Measurements from ENCODE around the gene SKA2. TPM values are rescaled to one million over a fixed set of nuclear protein-coding genes. Genes with fewer than 3 reads are reported as not detected.
"Not testable (repeated sequence)": the region's sequence is repeated elsewhere in the genome, so short reads cannot be mapped to it uniquely, and the experiment has no call there.

SKA2 gene, protein sequence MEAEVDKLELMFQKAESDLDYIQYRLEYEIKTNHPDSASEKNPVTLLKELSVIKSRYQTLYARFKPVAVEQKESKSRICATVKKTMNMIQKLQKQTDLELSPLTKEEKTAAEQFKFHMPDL
- 41.9 and 59.1 TPM in 2 replicates for total RNA-seq
- 26.3 TPM for polyA plus RNA-seq (2012)

DNA sequence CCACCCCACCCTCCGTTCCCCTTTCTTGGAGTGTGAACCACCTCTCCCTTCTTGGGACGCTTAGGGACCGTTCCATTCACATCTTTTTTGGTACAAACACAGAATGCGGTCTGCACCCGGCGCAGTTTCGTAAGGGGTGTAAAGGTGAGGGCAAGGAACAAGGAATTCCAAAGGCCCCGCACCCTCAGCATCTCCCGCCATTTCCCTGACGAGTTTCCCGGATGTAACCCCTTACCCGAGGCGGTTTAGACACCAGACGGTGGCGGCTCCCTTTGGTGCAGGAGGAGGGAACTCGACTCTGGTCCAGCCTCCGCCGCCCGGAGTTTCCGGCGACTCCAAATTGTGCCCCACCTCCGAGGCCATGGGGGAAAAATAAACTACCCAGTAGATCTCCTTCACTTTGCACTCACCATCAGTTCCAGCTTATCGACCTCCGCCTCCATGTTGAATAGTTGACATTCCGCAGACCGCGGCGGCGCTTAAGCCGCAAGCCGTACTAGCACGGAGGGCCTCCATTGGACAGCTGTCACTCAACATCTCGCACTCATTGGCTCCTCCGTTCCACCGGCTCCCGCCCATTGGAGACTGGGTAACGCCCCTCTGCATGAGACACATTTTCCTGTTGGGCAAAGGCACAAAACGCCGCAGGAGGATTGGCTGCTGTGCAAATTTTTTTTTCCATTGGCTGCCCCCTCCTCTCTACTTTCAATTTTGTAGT, at the start of gene SKA2:
Gene SKA2 (minus strand): TSS at position 466 of the 718 bp plus-strand sequence. CDS start 23 bp downstream, at position 443.
- DNase-seq (ENCODE audit: low read depth) = no peak

DNA sequence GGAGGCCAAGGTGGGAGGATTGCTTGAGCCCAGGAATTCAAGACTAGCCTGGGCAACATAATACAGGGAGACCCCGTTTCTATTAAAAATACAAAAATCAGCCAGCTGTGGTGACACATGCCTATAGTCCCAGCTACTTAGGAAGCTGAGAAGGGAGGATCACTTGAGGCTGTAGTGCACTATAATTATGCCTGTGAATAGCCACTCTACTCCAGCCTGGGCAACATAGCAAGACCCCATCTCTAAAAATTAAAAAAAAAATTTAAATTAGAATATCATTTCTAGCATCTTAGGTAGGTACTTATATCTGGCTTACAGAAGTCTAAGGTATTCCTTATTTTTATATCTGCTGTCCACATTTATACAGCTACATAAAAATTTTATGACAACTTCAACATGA, 47.3 kb upstream of the SKA2 start:
- DNase-seq (ENCODE audit: low read depth) = no peak

DNA sequence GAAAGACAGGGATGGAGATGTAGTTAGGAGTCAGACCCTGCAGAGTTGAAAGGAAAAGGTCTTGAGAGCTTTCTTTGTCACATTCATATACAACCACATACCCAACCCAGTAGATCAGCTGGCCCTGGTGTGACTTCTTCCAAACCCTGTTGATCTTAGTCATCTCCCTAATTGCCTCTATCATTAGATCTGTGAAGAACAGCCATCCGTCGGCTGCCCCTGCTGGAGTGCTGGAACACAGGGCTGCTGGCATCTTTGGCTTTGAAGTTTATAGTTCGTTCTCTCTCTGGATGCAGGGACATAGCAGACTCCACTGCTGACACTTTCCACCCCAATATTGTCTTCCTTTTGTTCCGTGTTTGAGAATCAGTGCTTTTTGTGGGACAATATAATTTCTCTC, 44.4 kb upstream of the SKA2 start:
- no peak for DNase-seq (ENCODE audit: low read depth)

DNA sequence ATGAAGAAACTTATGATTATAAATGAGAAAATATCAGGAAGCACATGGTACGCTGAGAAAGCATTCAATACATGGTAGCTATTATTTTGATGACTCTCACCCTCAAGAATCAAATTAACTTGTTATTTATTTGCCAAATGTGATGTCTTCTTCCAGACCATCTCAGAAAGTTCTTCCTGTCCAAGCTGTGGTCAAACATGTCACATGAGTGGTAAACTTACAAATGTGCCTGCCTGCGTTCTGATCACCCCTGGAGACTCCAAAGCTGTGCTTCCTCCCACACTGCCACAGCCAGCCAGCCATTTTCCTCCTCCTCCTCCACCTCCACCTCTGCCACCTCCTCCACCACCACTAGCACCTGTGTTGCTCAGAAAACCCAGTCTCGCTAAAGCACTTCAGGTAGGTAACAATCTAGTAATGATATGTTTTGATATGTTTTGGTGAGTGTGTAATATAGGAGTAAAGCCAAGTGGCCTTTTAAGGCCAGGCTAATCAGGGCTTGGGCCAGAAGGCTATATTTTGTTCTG, 38.4 kb upstream of the SKA2 start:
- no peak for DNase-seq (ENCODE audit: low read depth)

DNA sequence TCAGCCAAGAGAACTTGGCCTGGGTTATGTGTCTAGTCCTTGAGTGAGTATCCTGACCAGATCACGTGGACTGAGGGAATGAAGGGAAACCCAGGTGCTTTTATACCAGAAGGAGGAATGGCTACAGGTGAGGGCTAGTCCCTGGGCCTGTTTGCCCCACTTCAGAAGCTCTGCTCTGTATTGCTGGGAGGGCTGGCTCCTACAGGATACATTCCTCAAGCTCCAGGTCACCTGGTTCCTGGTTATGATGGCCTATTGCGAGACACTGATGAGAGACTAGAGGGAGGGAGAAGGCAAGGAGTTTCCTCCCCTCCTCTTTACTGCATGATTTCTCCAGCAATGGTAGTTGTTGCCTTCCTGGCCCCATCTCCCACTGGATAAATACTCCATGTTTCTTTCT, 35.8 kb upstream of the SKA2 start:
- DNase-seq (ENCODE audit: low read depth) = no peak

DNA sequence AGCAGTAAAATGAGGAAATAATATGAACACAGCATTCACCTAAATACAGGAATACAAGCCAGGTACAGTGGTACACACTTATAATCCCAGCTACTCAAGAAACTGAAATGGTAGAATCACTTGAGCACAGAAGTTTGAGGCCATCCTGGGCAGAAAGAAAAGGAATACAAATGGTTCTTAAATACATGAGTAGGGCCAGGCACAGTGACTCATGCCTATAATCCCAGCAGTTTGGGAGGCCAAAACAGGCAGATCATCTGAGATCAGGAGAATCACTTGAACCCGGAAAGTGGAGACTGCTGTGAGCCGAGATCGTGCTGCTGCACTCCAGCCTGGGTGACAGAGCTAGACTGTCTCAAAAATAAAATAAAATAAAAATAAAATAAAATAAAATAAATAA, 31.9 kb upstream of the SKA2 start:
- no peak for DNase-seq (ENCODE audit: low read depth)

DNA sequence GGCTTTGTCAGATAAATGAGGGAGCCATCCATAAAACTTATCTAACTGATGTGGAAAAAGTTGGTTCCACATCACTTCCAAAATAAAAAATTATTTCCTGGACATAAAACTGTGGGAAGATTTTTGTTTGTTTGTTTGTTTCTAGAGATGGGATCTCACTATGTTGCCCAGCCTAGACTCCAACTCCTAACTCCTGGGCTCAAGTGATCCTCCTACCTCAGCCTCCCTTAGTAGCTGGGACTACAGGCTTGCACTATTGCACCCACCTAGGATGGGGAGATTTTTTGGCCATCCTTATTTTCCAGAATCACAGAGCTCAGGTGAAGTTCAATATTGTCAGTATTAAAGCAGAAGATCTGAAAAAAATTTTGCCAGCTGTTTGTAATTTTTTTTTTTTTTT, 31.0 kb upstream of the SKA2 start:
- no peak for DNase-seq (ENCODE audit: low read depth)

DNA sequence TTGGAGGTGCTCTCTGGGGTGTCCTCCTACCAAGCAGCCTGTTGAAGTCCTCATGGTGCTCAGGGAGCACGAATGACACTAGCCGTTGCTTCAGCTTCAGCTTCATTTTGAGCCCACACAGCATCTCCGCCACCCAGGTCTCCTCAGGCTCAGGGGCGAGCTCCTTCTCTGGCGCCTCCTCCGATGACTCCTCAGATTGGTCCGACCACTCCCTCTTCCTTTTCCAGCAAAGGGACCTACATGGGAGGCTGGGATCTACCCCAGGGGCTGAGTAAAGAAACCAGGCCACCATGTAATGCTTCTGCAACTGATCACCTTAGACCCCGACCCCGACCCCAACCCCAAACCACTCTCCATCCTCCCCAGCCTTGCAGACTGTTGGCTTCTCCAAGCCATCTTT, 26.5 kb upstream of the SKA2 start:
- DNase-seq (ENCODE audit: low read depth) = no peak

DNA sequence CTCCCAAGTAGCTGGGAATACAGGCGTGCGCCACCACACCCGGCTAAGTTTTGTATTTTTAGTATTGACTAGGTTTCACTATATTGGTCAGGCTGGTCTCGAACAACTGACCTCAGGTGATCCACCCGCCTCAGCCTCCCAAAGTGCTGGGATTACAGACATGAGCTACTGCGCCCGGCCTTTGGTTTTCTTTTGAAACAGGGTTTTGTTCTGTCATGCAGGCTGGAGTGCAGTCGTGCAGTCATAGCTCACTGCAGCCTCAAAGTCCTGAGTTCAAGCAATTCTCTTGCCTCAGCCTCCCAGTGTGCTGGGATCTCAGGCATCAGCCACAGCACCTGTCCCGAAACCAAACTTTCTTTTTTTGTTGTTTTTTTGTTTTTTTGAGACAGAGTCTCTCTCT, 25.6 kb upstream of the SKA2 start:
- DNase-seq (ENCODE audit: low read depth) = no peak

DNA sequence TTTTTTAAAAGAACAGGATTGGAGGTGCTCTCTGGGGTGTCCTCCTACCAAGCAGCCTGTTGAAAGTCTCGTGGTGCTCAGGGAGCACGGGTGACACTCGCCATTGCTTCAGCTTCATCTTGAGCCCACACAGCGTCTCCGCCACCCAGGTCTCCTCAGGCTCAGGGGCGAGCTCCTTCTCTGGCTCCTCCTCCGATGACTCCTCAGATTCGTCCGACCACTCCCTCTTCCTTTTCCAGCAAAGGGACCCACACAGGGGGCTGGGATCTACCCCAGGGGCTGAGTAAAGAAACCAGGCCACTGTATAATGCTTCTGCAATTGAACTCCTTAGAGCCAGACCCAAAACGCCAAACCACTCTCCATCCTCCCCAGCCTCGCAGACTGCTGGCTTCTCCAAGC, 24.6 kb upstream of the SKA2 start:
- DNase-seq (ENCODE audit: low read depth) = not testable (repeated sequence)

DNA sequence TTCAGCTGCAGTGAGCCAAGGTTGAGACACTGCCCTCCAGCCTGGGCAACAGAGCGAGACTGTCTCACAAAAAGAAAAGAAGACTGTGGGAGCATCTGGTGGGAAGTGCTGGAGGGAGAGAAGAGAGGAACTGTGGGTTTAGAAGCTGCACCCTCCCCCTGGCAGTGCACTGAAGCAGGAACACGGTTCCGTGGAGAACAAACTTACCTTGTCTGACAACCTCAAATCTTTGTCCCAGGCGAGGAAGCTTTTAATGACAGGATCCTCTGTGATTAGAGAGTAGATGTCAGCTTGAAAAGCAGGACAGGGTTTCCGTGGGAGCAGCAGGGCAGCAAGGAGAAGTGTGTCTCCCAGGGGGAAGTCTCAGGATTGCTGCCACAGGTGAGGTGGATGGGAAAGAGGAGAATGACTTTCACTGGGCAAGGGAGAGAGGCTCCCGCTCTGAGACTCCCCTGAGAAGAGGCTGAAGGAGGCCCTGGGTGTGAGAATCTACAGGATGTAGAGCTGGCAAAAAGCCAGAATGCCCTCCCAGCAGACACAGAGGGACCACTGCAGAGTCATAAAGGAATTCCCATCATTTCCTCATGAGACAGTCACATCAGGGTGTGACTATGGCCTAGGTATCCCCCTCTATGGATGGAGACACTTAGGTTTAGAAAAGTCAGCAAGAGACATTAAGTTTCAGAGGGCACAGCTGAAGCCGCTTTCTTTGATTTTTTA, 23.4 kb upstream of the SKA2 start:
- no peak for DNase-seq (ENCODE audit: low read depth)

DNA sequence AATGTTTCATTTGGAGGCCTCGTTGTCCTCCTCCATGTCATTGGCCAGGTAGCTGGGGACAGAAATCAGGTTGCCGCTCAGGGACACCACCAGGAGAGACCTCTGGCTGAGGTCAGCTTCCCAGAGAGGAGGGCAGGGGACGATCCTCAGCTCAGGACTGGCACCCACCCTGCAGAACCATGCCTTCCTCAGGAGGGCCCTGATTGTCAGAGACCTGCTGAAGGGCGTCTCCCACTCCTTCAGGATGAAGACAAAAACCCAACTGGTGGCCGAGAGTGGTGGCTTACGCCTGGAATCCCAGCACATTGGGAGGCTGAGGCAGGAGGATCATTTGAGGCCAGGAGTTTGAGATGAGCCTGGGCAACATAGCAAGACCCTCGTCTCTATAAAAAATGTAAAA, 20.1 kb upstream of the SKA2 start:
- DNase-seq (ENCODE audit: low read depth) = no peak

DNA sequence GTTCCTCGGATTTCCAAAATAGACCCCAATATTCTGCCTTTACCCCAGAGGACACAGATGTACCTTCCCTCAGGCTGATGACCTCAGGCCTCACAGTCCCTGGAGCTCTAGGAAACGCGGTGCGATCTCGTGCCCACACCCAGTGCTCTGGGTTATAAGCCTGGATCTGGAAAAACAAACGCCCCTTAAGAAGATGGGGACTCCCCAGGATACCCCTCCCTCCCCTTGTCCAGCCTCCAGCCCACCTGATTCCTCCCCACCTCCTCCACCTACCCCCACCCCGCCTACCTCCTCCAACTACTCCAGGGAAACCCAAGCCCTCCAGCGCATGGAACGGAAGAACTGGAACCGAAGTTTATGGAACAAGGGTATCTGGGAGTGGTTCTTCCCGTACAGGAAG, 19.7 kb upstream of the SKA2 start:
- DNase-seq (ENCODE audit: low read depth) = no peak

DNA sequence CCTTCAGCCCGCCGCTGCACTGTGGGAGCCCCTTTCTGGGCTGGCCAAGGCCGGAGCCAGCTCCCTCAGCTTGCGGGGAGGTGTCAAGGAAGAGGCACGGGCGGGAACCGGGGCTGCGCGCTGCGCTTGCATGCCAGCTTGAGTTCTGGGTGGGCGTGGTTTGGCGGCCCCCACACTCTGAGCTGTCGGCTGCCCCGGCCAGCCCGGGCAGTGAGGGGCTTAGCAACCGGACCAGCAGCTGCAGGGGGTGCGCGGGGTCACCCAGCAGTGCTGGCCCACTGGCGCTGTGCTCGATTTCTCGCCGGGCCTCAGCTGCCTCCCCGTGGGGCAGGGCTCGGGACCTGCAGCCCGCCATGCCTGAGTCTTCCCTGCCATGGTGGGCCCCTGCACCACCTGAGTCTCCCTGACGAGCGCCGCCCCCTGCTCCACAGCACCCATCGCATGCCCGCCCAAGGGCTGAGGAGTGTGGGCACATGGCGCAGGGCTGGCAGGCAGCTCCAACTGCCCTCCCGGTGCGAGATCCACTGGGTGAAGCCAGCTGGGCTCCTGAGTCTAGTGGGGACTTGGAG, 17.5 kb upstream of the SKA2 start:
- no peak for DNase-seq (ENCODE audit: low read depth)

DNA sequence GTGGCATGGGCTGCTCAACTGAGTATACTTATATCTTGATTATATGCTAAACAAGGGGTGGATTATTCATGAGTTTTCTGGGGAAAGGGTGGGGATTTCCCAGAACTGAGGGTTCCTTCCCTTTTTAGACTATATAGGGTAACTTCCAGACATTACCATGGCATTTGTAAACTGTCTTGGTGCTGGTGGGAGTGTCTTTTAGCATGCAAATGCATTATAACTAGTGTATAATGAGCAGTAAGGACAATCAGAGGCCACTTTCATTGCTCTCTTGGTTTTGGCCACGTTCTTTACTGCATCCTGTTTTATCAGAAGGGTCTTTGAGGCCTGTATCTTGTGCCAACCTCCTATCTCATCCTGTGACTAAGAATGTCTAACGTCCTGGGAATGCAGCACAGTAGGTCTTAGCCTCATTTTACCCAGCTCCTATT, 12.6 kb upstream of the SKA2 start:
- DNase-seq (ENCODE audit: low read depth) = no peak

DNA sequence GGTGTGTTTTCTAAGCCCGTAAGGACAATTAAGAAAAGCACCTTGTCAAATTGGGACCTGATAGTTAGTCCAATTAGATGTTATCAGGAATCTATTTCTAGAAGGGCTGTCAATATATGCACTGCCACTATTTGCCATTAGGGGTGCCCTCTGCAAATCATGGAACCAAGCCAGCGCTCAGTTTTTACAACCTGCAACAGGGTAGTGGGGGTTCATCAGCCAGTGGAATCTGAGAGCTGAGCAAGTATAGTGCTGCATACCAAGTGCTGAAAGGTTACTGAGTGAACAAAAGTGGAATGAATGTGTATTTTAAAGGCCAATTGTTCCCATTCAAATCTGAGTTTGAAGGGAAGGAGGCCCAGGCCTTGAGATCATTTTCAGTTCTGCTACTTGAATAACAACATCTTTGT, 11.0 kb upstream of the SKA2 start:
- DNase-seq (ENCODE audit: low read depth) = peak; percentile 71

DNA sequence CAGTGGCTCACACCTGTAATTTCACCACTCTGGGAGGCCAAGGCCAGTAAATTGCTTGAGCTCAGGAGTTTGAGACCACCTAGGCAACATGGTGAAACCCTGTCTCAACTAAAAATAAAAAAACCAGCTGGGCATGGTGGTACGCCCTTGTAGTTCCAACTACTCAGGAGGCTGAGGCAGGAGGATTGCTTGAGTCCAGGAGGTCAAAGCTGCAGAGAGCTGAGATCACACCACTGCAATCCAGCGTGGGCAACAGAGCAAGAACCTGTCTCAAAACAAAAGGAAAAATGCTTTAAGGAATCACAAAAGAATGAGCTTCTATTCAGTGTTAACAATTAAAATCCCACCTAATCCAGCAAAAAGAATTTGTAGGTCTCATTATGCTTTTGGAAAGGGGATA, 6.5 kb upstream of the SKA2 start:
- DNase-seq (ENCODE audit: low read depth) = no peak

DNA sequence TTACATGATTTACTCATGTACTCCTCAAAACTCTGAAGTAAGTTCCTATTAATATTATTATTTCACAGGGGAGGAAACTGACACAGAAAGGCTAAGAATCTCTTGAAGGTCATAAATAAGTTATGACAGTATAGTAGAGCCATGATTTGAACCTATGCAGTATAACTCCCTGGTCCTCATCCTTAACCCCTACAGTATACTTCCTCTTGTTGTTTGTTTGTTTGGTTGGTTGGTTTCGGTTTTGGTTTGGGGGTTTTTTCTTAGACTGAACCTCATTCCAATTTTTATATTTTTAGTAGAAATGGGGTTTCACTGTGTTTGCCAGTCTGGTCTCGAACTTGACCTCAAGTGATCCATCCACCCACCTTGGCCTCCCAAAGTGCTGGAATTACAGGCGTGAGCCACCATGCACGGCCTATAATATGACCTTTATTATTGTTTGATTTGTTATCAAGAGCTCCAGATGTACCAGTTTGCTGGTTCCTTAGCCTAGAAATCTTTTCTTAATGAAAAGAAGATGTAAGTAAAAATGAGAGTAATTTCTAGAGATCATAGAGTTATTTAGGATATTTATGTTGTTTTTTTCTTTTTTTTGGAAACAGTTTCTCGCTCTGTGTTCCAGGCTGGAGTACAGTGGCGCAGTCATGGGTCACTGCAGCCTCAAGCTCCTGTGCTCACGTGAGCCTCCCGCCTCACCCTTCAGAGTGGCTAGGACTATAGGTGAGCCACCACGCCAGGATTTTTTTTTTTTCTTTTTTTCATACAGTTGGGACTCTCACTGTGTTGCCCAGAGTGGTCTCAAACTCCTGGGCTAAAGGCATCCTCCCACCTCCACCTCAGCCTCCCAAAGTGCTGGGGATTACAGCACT, 5.4 kb upstream of the SKA2 start:
- DNase-seq (ENCODE audit: low read depth) = peak; percentile 24

DNA sequence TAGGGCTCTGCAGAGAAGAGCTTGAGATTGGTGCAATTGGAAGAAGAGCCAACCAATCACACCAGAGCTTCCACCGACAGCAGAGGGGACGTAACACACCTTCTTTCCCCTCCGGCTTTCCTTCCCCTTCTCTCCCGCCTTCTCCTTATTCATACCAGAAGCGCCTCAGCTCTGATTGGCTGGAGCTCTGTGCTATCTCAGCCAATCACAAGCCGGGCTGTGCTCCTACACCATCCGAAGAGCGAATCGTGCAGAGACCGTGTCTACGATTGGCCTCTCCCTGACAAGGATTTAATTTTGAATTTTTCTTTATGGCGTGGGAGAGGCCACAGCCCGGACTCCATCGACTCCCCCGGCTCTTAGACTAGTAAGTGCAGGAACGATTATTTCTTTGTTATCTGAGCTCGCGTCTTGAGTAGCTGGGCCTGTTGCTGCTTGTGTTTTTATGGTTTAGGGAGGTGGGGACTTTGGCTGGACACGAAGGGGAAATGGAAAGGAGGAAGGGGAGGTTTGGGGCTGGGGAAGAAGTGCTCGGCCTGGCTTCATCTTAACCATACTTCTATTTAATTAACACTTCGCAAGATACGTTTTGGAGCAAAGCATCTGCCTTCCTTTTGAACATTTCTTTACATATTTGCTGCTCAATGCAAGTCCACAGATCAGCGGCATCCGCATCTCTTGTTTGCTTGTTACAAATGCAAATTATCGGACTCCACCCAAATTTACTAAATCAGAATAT, 622 bp upstream of the SKA2 start, which contains the start of gene PRR11:
Gene PRR11 (plus strand): TSS at position 308 of the 739 bp plus-strand sequence. CDS start 14,007 bp downstream, outside the sequence.
- DNase-seq (ENCODE audit: low read depth) = peak; percentile 100

DNA sequence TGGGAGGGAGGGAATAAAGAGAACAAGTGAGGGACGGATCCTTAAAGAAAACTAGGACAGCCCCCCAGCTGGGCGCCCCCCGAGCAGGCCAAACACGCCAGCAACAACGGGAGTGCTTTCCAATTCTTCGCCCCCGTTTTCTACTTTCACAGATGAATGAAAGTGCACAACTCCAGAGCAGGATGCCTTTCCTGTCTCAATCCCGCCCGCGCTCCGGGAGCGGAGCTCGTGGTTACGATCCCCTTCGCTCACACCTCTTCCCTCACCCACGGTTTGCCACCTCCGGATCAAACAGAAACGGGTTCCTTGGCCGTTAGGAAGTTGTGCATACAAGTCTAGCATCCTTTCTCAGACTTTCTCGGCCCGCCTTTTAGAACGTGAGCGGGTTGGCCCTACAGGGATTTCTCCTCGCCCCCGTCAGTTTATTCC, 680 bp downstream of the SKA2 start:
- peak; percentile 49 for DNase-seq (ENCODE audit: low read depth)
